ENCODE data around the gene RNLS.
"Not testable (repeated sequence)": the region's sequence is repeated elsewhere in the genome, so short reads cannot be mapped to it uniquely, and the experiment has no call there.

The RNLS gene

DNA sequence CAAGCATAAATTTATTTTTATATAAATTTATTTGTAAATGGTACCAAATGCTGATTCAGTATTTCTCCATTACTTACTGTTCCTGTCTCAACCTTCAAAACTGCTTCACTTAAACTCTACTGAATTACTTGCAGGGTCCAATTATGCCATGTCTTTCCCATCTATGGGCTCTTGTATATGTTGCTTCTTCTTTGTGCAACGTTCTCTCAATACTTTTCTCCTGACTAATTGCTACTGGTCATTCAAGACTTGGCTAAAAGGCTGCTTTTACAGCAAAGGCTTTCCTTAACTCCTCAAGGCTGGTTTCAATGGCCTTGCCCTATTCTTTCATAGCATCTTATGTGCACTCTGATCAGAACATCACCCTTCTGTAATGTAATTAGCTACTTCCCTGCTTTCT, 67.9 kb downstream of the RNLS start:
- no peak for DNase-seq

DNA sequence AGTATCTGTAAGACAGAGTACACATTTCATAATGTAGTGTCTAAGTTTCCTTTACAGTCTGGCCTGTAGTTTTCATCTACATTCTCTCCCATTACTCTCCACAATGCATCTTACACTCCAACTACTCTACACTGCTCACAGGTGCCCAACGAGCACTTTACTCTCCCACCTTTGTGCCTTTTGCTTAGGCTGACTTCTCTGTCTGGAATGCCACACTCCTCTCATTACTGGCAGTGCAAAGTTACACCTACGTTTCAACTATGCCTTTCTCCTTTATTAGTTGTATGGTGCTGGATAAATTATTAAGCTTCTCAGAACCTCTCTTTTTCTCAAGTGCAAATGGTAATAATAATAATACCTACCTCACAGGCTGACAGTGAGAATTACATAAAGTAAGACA, 70.5 kb downstream of the RNLS start:
- no peak for DNase-seq

DNA sequence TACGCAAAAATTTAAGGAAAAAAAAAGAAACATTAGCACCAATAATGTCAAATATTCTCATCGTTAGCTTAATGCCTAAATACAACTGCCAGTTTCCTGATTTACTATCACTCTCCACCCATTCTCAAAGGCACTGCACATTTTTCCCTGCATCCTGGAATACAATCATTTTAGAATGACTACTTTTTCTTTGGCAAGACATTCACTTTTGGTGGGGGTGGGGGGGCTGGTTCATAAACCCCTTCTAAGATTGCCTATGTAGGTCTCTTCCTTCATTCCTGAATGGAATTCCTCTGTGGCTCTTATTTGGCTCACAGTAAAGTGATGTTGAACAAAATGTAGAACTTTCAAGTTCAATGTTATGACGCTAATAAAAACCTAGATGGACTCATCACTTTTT, 74.3 kb downstream of the RNLS start:
- DNase-seq, result no peak

GRCh38 chr10:88507826-88508453, 75.2 kb downstream of the RNLS start:
- DNase-seq, result no peak

DNA sequence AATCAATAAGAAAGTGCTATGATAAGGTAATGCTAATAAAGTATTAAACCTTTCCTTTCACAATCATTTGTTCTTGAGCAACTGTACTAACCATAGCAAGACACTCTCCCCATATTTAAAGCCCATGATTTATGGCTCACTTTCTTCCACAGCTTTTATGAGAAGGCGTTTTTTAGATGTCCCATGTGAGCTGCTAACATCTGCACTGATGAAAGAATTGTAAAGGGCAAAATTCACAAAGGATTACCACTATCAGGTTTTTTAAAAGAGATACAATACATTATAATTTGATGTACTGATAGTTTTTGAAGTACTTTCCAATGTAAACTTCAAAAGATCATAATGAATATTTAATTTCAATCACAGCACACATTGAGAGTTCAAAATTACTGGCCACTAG, 75.7 kb downstream of the RNLS start:
- no peak for DNase-seq

DNA sequence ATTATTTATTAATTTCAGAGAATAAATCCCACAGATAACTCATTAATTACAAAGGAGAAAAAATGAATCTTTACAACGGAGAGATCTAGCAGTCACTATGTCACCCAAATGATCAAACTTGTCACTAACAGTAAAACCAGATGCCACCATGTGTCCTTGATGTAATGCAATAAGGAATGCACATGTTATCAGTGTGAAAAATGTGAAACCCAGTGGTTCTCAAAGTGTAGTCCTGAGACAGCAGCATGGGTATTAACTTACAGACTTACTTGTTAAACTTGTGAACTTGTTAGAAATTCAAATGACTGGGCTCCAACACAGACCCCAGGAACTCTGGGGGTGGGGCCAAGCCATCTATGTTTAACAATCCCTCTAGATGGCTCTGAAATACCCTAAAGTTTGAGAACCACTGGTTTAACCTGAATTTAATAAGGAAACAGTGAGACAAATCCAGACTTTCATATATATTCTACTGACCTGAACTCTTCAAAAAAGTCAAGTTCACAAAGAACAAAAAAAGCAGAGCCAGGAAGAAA, 77.4 kb downstream of the RNLS start:
- no peak for DNase-seq

GRCh38 chr10:88505265-88505664, 77.9 kb downstream of the RNLS start:
- DNase-seq, result no peak

DNA sequence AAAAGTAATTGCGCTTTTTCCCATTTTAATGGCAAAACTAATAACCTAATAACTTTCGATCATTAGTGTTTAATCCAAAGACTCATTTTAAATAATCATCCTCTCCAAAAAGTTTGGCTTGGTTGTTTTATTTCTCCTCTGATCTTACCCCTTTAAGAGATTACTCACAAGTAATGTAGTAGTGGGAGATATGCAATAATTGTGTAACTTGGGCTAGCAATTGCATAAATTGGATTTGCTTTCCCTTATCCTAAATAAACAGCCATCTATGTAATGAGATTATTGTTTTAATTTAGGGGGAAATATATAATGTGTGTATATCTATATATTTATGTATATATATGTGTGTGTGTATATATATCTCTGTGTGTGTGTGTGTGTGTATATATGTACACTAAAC, 82.5 kb downstream of the RNLS start:
- no peak for DNase-seq

GRCh38 chr10:88499569-88500470, 83.3 kb downstream of the RNLS start:
- no peak for DNase-seq

GRCh38 chr10:88497913-88498312, 85.2 kb downstream of the RNLS start:
- no peak for DNase-seq

- DNase-seq, result no peak
Observed at GRCh38 chr10:88494537-88494936, 88.6 kb downstream of the RNLS start.

GRCh38 chr10:88493691-88494483, 89.2 kb downstream of the RNLS start:
- DNase-seq, result no peak

- no peak for DNase-seq
Observed at GRCh38 chr10:88491314-88491713, 91.8 kb downstream of the RNLS start.

GRCh38 chr10:88490231-88490980, 92.7 kb downstream of the RNLS start:
- DNase-seq, result no peak

GRCh38 chr10:88489107-88489506, 94.0 kb downstream of the RNLS start:
- DNase-seq, result no peak

- DNase-seq, result not testable (repeated sequence)
Observed at GRCh38 chr10:88486816-88487215, 96.3 kb downstream of the RNLS start.

- DNase-seq, result no peak
Observed at GRCh38 chr10:88482220-88482619, 100.9 kb downstream of the RNLS start.

- DNase-seq, result no peak
Observed at GRCh38 chr10:88478256-88478655, 104.9 kb downstream of the RNLS start.

DNA sequence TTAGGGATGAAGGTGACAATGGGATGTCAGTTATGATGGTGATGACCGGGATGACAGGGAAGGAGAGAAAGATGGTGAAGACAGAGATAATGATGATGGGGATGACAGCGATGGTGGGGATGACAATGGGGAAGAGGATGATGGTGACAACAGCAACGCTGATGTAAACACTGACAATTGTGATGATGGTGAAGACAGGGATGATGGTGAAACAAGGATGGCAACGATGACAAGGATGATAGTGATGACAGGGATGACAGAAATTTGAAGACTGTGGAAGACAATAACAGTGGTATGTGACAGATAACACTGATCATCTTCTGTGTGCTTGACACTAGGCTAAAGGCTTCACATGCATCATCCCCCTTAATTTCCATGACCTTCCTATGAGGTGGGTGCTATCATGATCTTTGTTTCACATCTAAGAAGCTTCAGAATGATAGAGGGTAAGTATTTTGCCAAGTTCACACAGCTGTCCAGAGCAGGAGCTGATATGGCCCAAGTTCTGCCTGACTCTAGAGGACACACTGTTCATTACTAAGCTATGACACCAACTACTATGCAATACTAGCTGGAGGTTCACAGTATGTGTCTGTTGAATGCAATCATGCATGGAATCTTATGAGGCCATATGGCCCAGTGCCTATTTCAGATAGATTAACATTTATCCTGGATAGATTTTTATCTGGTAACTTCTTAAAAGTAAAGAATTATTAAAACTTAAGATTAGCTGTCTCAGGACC, 105.6 kb downstream of the RNLS start:
- no peak for DNase-seq

DNA sequence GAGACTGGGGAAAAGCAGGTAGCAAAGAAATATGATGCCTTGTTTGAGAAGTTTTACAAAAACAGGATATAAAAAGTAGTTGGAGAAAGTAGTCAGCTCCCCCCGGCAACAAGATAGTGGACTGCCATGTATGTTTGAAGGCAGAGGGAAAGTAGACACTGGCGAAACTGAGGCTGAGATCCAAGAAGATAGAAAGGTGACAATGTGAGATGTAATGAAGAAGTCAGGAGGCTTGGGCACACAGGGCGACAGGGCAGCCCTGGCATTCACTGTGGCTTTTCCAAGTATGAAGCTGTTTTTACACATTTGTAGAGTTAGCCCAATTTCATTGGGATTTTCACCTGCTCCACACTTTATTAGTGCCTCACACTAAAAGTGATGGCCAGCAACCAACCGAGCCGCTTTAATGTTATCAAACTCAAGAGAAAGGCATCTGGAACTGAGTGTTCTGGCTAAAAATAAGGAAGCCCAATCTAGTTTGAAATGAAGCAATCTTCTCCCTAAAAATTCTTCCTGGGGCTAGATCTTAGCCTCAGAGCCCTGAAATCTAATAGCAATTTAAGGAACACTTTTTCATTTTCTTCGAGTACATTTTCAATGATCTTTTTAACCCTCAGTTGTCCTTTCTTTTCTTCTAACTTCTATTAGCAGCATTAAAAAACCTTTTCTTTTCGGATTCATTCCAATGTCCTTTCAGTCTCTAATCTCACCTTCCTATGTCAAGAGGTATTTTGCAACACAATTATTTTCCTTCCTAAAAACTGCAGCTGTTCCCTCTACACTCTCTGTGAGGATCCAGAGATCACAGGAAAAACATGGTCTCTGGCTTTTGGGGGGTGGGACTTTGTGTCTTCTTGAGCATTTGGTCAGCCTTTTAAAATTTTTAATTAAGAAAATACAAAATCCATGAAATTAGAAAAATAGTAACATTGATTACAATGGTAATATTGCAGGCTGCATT, 108.0 kb downstream of the RNLS start:
- no peak for DNase-seq
